Mucosa of descending colon (tissue), 3 donors: ENCODE results near the gene ADCK1. TPM values are rescaled to one million over a fixed set of nuclear protein-coding genes. Genes with fewer than 3 reads are reported as not detected.

ENCODE experiments used
- ATAC-seq: fragments of 200-7000 bp; cut with Tn5 transposase; one replicate; pipeline ENCODE4 v1.9.1; 2020; ENCODE audit warnings: mild to moderate bottlenecking, moderate library complexity
- DNase-seq, 3 donors: peaks; one replicate each; pipeline ENCODE4 v3.0.0-alpha.2; 2020
- H3K36me3 ChIP-seq: fragments of 200-600 bp; one replicate; pipeline ENCODE4 v1.8.0; 2021; ENCODE audit warnings: low read depth, mild to moderate bottlenecking
- H3K4me1 ChIP-seq: fragments of 200-600 bp; one replicate; pipeline ENCODE4 v1.8.0; 2021; ENCODE audit warnings: low read depth, mild to moderate bottlenecking
- H3K4me3 ChIP-seq: fragments of 200-600 bp; one replicate; pipeline ENCODE4 v1.8.0; 2021; ENCODE audit warnings: mild to moderate bottlenecking
- H3K9me3 ChIP-seq: fragments of 200-600 bp; one replicate; pipeline ENCODE4 v1.8.0; 2021; ENCODE audit warnings: mild to moderate bottlenecking
- CTCF ChIP-seq: fragments of 200-600 bp; IDR thresholded peaks from one replicate; pipeline ENCODE4 v1.8.0; 2022; ENCODE audit warnings: antibody characterized with exemption, mild to moderate bottlenecking
- intact Hi-C, 2 donors: fragments of 100-400 bp; cut with DNase I in 1 of 2; cut with micrococcal nuclease in 1 of 2; formaldehyde crosslinking; loops; one replicate each; pipeline versions ENCODE4 v1.11.0 to v1.11.1; 2022; cut with DNase I, micrococcal nuclease
- long read RNA-seq, 2 donors: library from polyadenylated mRNA; unstranded; transcript quantifications; one replicate each; pipeline ENCODE4 v2.0.0, GENCODE V29; 2019 to 2021
- total RNA-seq, 3 donors: library from RNA; stranded (reverse); fragmentation: NEBNext Ultra II Directional in 2 of 3; extraction: Animal tissue kit (Norgen Biotek cat#: 25700) in 2 of 3; gene quantifications; one replicate each; pipeline versions ENCODE4 v1.2.1 to v1.2.4, GENCODE V29; 2021 to 2023
- donor health status: DM: no; HTN: no; CAD: no; lungs with moderate emphysema.
- donor health status: DM: no; HTN: no; CAD: no.
- donor health status: DM: no; HTN: yes; CAD: no.

The ADCK1 gene
- total RNA-seq, result 10 to 100 TPM in 2 of 3 donors, 1 to 10 TPM in 1; 9.1 to 15.4 (median 13.6) TPM
- long read RNA-seq, donor 1, partial matches to known transcripts, result 0 of 7 reads
- long read RNA-seq, donor 1, other reads (novel, unspliced or antisense), result 2 of 7 reads
- long read RNA-seq, donor 2, partial matches to known transcripts, result 2 of 8 reads
- long read RNA-seq, donor 2, other reads (novel, unspliced or antisense), result 2 of 8 reads

GRCh38 chr14:77799863-77800730, at the start of gene ADCK1:
Gene ADCK1, plus strand, starts transcription at chr14:77800109. Its CDS starts 18,870 bp downstream, at chr14:77818979.
- peak; percentile 96 for ATAC-seq
- peak; percentile 91 to 93 (median 93) for DNase-seq
- intact Hi-C loops, result no loop called here
- no peak for TF ChIP-seq CTCF
- no peaks in the 10 kb centered on the region for H3K36me3 ChIP-seq
- no peaks in the 10 kb centered on the region for H3K9me3 ChIP-seq
- no peaks in the 10 kb centered on the region for H3K4me1 ChIP-seq
- H3K4me3 ChIP-seq, result peak within 1 kb of the TSS; percentile 75

- intact Hi-C loops, result no loop called here
- peaks cover 4% of the 10 kb centered on the region for H3K36me3 ChIP-seq
- no peak for DNase-seq
Observed at GRCh38 chr14:77752266-77752665, 47.6 kb upstream of the ADCK1 start.

GRCh38 chr14:77752799-77753516, 47.0 kb upstream of the ADCK1 start:
- TF ChIP-seq CTCF, result no peak
- no peak for DNase-seq
- no peak for ATAC-seq
- intact Hi-C loops, result no loop called here
- H3K9me3 ChIP-seq, result no peaks in the 10 kb centered on the region
- H3K4me3 ChIP-seq, result no peak overlapping the region
- peaks cover 4% of the 10 kb centered on the region for H3K4me1 ChIP-seq
- peaks cover 4% of the 10 kb centered on the region for H3K36me3 ChIP-seq

More at GRCh38 chr14:77752266-77752665, 47.6 kb upstream of the ADCK1 start:
- H3K4me1 ChIP-seq, result peaks cover 4% of the 10 kb centered on the region
- ATAC-seq, result no peak
- no peak for TF ChIP-seq CTCF
- no peaks in the 10 kb centered on the region for H3K9me3 ChIP-seq
- no peak overlapping the region for H3K4me3 ChIP-seq

- DNase-seq (peak; percentile 92 to 96 (median 92)), ATAC-seq (peak; percentile 99)
- intact Hi-C loops, result no loop called here
- peaks cover 14% of the 10 kb centered on the region for H3K4me1 ChIP-seq
- H3K4me3 ChIP-seq, result peak within 1 kb of the TSS; percentile 87
- no peaks in the 10 kb centered on the region for H3K9me3 ChIP-seq
- no peaks in the 10 kb centered on the region for H3K36me3 ChIP-seq
- no peak for TF ChIP-seq CTCF
Observed at GRCh38 chr14:77760381-77761204, 39.3 kb upstream of the ADCK1 start, which contains the start of gene SNW1. Gene SNW1, minus strand, starts transcription at chr14:77761156. Its CDS starts 29 bp downstream, at chr14:77761127.
